Rectal smooth muscle tissue (tissue), 1 donor: ENCODE measurements around the gene CYSTM1.

Experiments
- H3K27ac ChIP-seq: one replicate; pipeline ENCODE4 v1.7.0; 2013; ENCODE audit warnings: low read depth, low read length, inconsistent platforms
- H3K27me3 ChIP-seq: one replicate; pipeline ENCODE4 v1.7.0; 2013; ENCODE audit warnings: low read length; ENCODE audit not compliant: control insufficient read depth, insufficient read depth
- H3K36me3 ChIP-seq: one replicate; pipeline ENCODE4 v1.7.0; 2013; ENCODE audit warnings: low read length; ENCODE audit not compliant: control insufficient read depth, insufficient read depth
- H3K4me1 ChIP-seq: one replicate; pipeline ENCODE4 v1.7.0; 2013; ENCODE audit warnings: low read length; ENCODE audit not compliant: control insufficient read depth, insufficient read depth
- H3K4me3 ChIP-seq: one replicate; pipeline ENCODE4 v1.7.0; 2013; ENCODE audit warnings: low read length
- H3K9ac ChIP-seq: one replicate; pipeline ENCODE4 v1.7.0; 2013; ENCODE audit warnings: low read length

Gene CYSTM1

DNA sequence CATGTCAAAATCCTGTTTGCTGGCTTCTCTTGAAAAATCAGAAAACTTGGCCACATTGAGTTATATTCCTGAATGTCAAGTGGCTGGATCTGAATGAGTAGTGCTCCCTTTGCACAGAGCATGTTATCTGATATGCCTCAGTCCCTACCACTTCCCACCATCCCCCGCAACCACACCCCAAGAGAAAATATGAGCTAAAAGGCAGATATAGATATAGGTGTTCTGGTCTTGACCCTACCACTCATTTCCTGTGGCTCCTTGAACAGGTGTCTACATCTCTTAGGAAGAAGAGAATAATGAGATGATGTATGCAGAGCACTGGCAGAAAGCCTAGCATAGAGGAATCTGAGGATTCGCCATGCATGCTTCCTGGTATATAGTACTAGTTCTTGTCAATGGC is 6.6 kb upstream of the CYSTM1 start:
- H3K27me3 ChIP-seq, result no peaks in the 10 kb centered on the region
- no peak overlapping the region for H3K27ac ChIP-seq
- no peaks in the 10 kb centered on the region for H3K36me3 ChIP-seq
- no peak overlapping the region for H3K4me3 ChIP-seq
- H3K9ac ChIP-seq, result no peak overlapping the region
- H3K4me1 ChIP-seq, result no peaks in the 10 kb centered on the region

DNA sequence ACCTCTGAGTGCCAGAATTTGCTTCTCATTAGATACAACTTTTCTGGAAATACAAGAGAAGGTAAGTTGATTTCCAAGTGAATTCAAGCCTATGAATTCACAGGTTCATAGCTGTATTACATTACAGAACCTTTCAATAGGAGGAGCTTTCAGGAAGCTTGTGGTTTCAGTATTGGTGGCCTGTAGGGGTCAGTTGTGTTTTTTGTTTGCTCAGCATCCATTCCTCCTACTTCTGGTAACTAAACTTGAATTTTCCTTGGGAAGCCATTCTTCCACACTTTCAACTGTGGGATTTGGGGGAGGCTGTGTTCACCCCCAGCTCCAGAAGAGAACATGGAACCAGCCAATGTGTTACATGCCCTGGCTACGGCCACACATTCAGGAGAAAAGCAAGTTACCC is 5.6 kb upstream of the CYSTM1 start:
- H3K4me1 ChIP-seq, result no peaks in the 10 kb centered on the region
- no peak overlapping the region for H3K4me3 ChIP-seq
- H3K27ac ChIP-seq, result no peak overlapping the region
- no peaks in the 10 kb centered on the region for H3K27me3 ChIP-seq
- H3K9ac ChIP-seq, result no peak overlapping the region
- H3K36me3 ChIP-seq, result no peaks in the 10 kb centered on the region

DNA sequence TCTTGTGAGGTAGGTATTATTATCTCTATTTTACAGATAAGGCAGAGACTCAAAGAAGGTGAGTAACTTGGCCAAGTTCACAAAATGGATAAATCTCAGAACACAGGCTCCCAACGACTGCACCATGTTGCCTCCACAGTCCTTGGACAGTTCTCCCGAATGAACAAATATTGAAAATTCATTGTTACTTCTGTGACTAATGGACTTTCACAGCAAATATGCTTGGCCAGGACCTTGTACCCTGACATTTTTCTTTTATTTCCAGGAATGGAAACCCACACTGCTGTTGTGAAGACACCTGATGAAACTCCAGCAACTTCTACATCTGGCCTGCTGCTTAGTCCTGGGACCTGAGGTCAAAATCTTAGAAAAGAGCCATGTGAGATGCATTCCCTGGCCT is 2.5 kb upstream of the CYSTM1 start:
- Histone ChIP-seq H3K36me3 (no peaks in the 10 kb centered on the region), H3K4me3 (no peak overlapping the region), H3K4me1 (peaks cover 4% of the 10 kb centered on the region), H3K9ac (no peak overlapping the region), H3K27me3 (no peaks in the 10 kb centered on the region), H3K27ac (no peak overlapping the region)

DNA sequence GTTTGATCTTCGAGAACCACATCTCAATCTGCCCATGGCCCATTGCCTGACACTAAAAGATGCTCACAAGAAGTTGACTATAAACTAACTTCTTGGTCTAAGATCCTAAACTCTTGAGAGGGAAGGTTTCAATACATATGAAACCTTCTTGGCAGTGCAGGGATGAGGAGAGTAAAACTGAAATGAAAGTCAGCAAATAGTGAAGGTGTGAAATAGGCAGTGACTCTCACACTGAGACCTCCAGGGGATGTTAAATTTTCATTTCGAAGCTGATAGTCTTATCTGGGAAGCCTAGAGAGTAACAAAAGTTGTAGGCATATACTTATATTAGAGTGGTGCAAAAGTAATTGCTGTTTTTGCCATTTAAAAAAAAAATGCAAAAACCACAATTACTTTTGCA is 974 bp upstream of the CYSTM1 start:
- Histone ChIP-seq H3K27ac (no peak overlapping the region), H3K4me3 (no peak overlapping the region)

DNA sequence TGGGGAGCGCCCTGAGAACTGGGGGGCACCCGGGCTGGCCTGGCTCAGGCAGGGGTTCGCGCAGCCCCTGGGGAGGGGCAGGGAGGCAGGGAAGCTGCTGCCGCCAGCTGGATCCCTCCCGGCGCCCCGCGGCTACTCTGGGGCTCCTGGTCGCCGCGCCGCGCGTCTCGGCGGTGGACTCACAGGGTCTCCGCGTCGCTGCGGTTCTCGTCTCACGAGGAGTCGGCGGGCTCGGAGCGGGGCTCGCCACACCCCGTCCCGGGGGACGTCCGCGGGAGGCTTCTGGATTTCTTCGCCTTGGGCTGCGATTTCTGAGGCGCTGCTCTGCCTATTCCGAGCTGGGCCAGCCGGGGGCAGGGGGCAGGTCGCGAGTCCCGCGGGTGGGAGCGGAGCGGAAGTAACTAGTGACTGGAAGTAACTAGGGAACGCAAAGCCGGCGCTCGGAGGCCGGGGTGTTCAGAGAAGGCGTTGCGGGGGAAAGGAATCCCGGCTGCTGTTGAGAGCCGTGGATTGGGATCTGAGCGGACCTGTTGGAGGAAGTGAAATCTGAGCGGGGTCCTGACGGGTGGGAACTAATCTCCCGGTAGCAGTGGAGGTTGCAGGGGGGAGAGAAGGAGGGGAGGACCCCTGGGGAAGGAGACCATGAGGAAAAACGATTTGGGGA is 511 bp downstream of the CYSTM1 start:
- Histone ChIP-seq H3K36me3 (no peaks in the 10 kb centered on the region), H3K27me3 (no peaks in the 10 kb centered on the region), H3K27ac (peak overlapping the region; percentile 91), H3K4me3 (peak overlapping the region; percentile 88), H3K4me1 (peaks cover 4% of the 10 kb centered on the region), H3K9ac (peak overlapping the region; percentile 39)

More for the DNA sequence above, 974 bp upstream of the CYSTM1 start:
- no peaks in the 10 kb centered on the region for H3K27me3 ChIP-seq
- H3K36me3 ChIP-seq, result no peaks in the 10 kb centered on the region
- peaks cover 4% of the 10 kb centered on the region for H3K4me1 ChIP-seq
- no peak overlapping the region for H3K9ac ChIP-seq

DNA sequence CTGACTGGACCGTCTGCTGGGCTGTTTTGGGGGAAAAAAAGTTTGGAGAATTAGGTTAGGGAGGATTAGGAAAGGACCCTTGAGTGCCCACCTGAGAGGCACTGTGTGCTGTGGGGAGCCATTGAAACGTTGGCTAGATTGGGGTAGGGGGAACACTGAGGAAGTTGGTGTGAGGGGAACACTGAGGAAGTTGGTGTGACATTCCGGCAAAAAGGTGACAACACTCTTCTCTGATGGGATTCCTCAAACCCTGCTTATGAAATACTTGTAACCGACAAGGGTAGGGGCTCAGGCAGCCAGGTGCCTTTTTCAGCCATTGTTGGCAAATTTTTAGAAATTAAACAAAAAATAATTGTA is 1.0 kb downstream of the CYSTM1 start:
- Histone ChIP-seq H3K36me3 (no peaks in the 10 kb centered on the region), H3K4me3 (peak overlapping the region; percentile 88), H3K9ac (peak overlapping the region; percentile 39), H3K27me3 (no peaks in the 10 kb centered on the region), H3K4me1 (peaks cover 4% of the 10 kb centered on the region), H3K27ac (peak overlapping the region; percentile 91)

DNA sequence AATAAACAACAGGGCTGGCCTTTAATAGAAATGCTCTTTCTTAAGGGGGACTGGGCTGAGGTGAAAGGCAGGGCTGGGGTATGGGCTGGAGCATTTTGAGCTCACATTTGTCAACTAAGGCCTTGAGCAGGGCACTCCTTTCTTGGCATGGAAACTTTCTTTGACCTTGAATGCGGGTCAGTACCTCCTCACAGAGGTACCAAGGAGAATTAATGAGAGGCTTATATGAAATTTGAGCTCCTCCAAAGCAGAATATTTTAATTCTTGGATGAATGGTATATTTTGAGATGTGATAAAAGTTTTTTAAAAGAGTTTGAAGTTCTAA is 3.1 kb downstream of the CYSTM1 start:
- Histone ChIP-seq H3K4me3 (no peak overlapping the region), H3K4me1 (peaks cover 13% of the 10 kb centered on the region), H3K36me3 (no peaks in the 10 kb centered on the region), H3K27me3 (no peaks in the 10 kb centered on the region), H3K27ac (peak overlapping the region; percentile 48), H3K9ac (no peak overlapping the region)

DNA sequence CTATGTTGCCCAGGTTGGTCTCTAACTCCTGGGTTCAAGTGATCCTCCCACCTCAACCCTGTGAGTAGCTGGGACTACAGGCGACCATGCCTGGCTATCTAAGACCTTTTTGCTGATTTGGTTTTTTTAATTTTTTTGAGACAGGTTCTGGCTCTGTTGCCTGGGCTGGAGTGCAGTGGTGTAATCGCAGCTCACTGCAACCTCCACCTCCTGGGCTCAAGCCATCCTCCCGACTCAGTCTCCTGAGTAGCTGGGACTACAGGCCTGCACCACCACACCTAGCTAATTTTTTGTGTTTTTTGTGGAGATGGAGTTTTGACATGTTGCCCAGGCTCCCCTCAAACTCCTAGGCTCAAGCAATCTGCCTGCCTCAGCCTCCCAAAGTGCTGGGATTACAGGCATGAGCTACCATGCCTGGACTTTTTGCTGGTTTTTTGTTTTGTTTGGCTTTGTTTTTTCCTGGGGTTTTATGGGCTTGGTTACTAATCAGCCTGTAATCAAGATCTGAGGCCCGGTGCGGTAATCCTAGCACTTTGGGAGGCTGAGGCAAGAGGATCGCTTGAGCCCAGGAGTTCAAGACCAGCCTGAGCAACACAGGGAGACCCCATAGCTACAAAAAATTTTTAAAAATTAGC is 3.6 kb downstream of the CYSTM1 start:
- H3K4me1 ChIP-seq, result peaks cover 15% of the 10 kb centered on the region
- H3K36me3 ChIP-seq, result no peaks in the 10 kb centered on the region
- H3K4me3 ChIP-seq, result no peak overlapping the region
- peak overlapping the region; percentile 13 for H3K27ac ChIP-seq
- H3K9ac ChIP-seq, result no peak overlapping the region
- H3K27me3 ChIP-seq, result no peaks in the 10 kb centered on the region

DNA sequence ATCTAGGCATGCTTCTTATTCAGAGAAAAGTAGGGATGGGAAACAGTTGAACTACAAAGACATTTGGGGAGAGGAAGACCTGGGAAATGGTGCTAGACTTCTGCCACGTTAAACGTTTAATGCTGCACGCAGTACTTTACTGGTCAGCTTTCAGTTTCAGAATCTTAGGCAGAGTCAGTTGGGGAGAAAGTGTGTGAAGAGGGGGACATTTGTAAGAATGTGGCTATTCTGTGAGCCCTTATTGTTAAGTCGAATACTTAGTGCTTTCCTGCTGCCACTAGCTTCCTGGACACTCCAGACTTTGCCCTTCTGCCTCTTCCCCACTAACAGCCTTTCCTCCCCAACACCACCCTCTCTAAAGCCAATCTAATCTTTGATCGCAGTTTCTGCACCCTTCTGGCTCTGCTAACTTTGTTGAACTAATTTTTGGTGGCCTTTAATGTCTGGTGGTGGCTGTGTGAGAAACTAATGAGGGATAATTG is 6.1 kb downstream of the CYSTM1 start:
- peaks cover 12% of the 10 kb centered on the region for H3K4me1 ChIP-seq
- no peaks in the 10 kb centered on the region for H3K27me3 ChIP-seq
- H3K9ac ChIP-seq, result no peak overlapping the region
- no peak overlapping the region for H3K4me3 ChIP-seq
- H3K27ac ChIP-seq, result no peak overlapping the region
- H3K36me3 ChIP-seq, result no peaks in the 10 kb centered on the region

DNA sequence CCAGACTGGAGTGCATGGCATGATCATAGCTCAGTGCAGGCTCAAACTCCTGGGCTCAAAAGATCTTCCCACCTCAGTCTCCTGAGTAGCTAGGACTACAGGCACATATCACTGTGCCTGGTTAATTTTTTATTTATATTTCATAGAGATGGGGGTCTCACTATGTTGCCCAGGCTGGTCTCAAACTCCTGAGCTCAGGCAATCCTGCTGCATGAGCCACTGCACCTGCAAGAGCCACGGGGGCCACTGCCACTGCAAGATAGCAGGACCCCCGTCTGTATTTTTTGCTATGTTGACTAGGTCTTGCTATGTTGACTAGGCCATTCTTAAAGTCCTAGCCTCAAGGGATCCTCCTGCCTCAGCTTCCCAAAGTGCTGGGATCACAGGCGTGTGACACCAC is 6.5 kb downstream of the CYSTM1 start:
- no peak overlapping the region for H3K4me3 ChIP-seq
- H3K27ac ChIP-seq, result no peak overlapping the region
- peaks cover 11% of the 10 kb centered on the region for H3K4me1 ChIP-seq
- no peaks in the 10 kb centered on the region for H3K27me3 ChIP-seq
- H3K9ac ChIP-seq, result no peak overlapping the region
- H3K36me3 ChIP-seq, result no peaks in the 10 kb centered on the region

DNA sequence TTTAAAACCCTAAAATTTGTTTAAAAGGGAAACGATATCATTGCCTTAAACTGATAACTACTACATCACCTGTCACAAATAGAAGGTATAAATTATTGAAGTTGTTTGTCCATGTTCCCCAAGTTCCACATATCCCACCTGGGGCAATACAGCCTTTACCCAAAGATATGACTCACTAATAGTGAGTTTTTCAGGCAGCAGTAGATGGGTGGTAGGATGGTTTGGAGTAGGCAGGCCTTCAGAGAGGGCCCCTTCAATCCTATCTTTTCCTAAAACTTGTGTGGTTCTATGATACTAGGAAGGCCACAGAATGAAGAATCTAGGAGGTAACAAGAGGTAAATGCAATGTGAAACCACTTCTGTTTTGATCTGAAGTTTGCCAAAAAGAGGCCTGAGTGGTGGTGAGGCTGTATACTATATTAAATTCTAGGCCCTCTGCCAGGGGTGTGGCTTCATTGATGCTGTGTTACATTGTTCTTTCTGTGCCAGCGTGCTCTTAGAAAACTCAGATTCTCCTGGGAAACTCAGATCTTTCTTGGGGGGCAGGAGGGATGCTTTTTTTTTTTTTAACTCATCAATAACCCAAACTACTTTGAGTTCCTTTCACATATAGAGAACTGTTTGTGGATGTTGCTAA is 7.2 kb downstream of the CYSTM1 start:
- Histone ChIP-seq H3K36me3 (no peaks in the 10 kb centered on the region), H3K4me3 (no peak overlapping the region), H3K27ac (no peak overlapping the region), H3K4me1 (peaks cover 11% of the 10 kb centered on the region), H3K27me3 (no peaks in the 10 kb centered on the region), H3K9ac (no peak overlapping the region)

DNA sequence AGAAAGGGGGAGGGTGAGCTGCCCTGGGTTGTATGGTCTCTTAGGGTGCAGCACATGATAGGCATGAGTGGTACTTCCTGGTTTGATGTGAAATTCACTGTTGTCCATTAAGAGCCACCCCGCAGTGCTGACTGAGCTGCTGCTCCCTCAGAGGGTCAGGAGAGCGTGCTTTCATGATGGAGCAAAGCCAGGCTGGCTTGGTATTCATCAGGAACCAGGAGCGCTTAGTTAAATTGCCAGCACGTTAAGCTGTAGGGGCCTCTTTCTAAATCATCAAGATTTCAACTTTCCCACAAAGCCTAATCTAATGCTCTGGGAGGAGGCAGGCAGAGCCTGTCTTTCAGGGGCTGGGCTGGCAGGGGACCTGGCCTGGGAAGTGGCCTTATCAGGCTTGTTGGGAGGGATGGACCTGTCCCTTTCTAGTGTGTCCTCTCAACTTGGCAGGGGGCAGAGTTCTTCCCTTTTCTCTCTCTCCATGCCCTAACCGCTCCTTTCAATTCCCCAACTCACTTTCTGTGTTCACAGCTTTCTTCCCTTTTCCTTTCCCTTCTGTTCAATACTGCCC is 7.9 kb downstream of the CYSTM1 start:
- Histone ChIP-seq H3K4me1 (peaks cover 11% of the 10 kb centered on the region), H3K4me3 (no peak overlapping the region), H3K27ac (peak overlapping the region; percentile 21), H3K9ac (no peak overlapping the region), H3K36me3 (no peaks in the 10 kb centered on the region), H3K27me3 (no peaks in the 10 kb centered on the region)
